T-helper 2 cell treated with Interferon-gamma antibody and Interleukin-4, amounts not matched to agents 5 μg/mL and 100 μg/mL, for 36 hours (primary cell): ENCODE data around the gene PHKA1.
"Not testable (repeated sequence)": the region's sequence is repeated elsewhere in the genome, so short reads cannot be mapped to it uniquely, and the experiment has no call there.

Experiments used
- DNase-seq: peaks from one replicate; pipeline ENCODE4 v3.0.0; 2021; ENCODE audit warnings: low spot score
- H3K27ac Mint-ChIP-seq: one replicate; pipeline ENCODE4 v1.8.0; 2021; ENCODE audit warnings: mild to moderate bottlenecking, mixed read lengths
- H3K27me3 Mint-ChIP-seq: one replicate; pipeline ENCODE4 v1.8.0; 2021; ENCODE audit warnings: low read depth, mixed read lengths
- H3K36me3 Mint-ChIP-seq: one replicate; pipeline ENCODE4 v1.8.0; 2021; ENCODE audit warnings: low read depth, mixed read lengths
- H3K4me1 Mint-ChIP-seq: one replicate; pipeline ENCODE4 v1.8.0; 2021; ENCODE audit warnings: low read depth, mixed read lengths
- H3K4me3 Mint-ChIP-seq: one replicate; pipeline ENCODE4 v1.8.0; 2022; ENCODE audit warnings: mild to moderate bottlenecking, moderate library complexity, mixed read lengths
- H3K9me3 Mint-ChIP-seq: one replicate; pipeline ENCODE4 v1.8.0; 2021; ENCODE audit warnings: mixed read lengths

PHKA1 gene

DNA sequence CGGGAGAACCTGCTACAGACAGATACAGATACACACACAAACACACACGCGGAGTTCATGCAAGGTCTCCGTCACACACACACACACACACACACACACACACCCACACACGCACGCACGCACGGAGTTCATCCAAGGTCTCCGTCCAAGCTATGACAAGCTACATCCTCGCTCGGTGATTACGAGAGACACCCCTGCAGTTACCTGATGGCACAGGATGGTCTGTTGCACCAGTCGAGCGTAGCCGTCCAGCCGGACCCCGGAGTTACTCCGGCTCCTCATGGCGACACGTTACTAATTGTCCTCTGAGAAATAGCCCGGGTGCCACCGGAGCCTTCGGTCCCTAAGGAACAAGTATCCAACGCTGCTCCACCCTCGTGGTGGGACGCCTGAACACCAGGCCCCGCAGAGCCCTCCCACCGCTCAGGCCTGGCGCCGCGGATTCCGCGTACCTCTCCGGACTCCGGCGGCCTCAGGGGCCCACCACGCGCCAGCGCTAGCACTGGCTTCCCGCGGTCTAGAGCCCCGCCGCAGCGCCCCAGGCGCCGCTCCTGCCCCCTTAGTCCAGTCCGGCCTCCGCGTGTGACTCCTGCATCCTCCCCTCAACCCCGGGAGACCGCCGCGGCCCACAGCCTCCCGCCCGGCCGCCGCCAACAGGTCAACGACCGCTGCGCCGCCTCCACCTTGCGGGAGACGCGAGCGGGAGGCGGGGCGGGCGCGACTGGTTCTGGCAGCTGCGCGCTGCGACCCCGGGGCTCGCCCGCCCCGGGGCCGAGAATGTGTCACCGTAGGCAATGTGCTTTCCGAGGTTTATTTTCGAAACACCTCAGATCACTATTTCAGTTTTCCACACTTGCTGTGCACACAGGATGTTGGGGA, at the start of gene PHKA1:
Gene PHKA1, minus strand, starts transcription at position 708 of the 879 bp plus-strand sequence. Its CDS starts 426 bp downstream, at position 282.
- not testable (repeated sequence) for H3K9me3 Mint-ChIP-seq, H3K36me3 Mint-ChIP-seq, H3K27me3 Mint-ChIP-seq
- DNase-seq = peak; percentile 66
- peak within 1 kb of the TSS; percentile 31 for H3K27ac Mint-ChIP-seq
- H3K4me3 Mint-ChIP-seq = peak within 1 kb of the TSS; percentile 83
- peaks cover 14% of the 10 kb centered on the region for H3K4me1 Mint-ChIP-seq

DNA sequence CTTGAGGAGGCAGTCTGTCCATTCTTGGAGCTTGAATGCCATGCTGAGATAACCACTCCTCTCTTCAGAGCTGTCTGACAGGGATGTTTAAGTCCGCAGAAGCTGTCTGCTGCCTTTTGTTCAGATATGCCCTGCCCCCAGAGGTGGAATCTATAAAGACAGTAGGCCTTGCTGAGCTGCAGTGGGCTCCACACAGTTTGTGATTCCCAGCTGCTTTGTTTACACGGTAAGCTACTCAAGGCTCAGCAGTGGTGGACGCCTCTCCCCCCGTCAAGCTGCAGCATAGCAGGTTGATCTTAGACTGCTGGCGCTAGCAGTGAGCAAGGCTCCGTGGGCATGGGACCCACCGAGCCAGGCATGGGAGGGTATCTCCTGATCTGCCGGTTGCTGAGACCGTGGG, 46.3 kb upstream of the PHKA1 start:
- H3K27me3 Mint-ChIP-seq, H3K4me3 Mint-ChIP-seq, DNase-seq, H3K4me1 Mint-ChIP-seq, H3K36me3 Mint-ChIP-seq, H3K9me3 Mint-ChIP-seq, H3K27ac Mint-ChIP-seq: not testable (repeated sequence)

DNA sequence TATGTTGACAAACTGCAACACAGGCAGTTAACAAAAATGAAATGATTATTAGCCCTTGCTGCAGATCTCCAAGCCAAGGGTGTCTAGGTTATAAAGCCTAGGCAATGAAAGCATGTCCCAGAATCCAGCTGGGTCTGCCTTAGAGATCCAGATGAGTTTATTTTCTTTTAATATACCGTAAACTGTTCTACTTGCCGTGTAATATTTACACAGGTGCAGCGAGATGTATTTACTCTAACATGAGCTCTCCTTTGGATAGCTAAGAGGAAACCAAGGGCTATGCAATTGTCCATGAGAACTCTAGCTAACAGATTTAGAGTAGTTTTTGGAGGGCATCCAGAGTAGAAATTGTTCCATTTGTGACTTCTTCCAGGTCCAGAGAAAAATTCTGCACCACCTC, 34.4 kb upstream of the PHKA1 start:
- not testable (repeated sequence) for H3K36me3 Mint-ChIP-seq, H3K4me1 Mint-ChIP-seq, H3K4me3 Mint-ChIP-seq, H3K27ac Mint-ChIP-seq, DNase-seq, H3K9me3 Mint-ChIP-seq, H3K27me3 Mint-ChIP-seq

- H3K4me1 Mint-ChIP-seq, H3K27me3 Mint-ChIP-seq, DNase-seq, H3K36me3 Mint-ChIP-seq, H3K4me3 Mint-ChIP-seq, H3K9me3 Mint-ChIP-seq, H3K27ac Mint-ChIP-seq: not testable (repeated sequence)
These were observed 31.4 kb upstream of the PHKA1 start for GRCh38 chrX:72745546-72745945.

- DNase-seq = no peak
- H3K4me1 Mint-ChIP-seq = no peaks in the 10 kb centered on the region
- no peak overlapping the region for H3K4me3 Mint-ChIP-seq
- H3K27me3 Mint-ChIP-seq = peaks cover 21% of the 10 kb centered on the region
- H3K36me3 Mint-ChIP-seq = no peaks in the 10 kb centered on the region
- no peaks in the 10 kb centered on the region for H3K9me3 Mint-ChIP-seq
- no peak overlapping the region for H3K27ac Mint-ChIP-seq
These were observed 21.5 kb upstream of the PHKA1 start for GRCh38 chrX:72735561-72735960.

GRCh38 chrX:72733636-72734035, 19.5 kb upstream of the PHKA1 start:
- DNase-seq, H3K9me3 Mint-ChIP-seq, H3K4me3 Mint-ChIP-seq, H3K4me1 Mint-ChIP-seq, H3K27ac Mint-ChIP-seq, H3K36me3 Mint-ChIP-seq: not testable (repeated sequence)
- H3K27me3 Mint-ChIP-seq = peaks cover 21% of the 10 kb centered on the region

GRCh38 chrX:72727846-72728245, 13.7 kb upstream of the PHKA1 start:
- DNase-seq = no peak
- H3K36me3 Mint-ChIP-seq = no peaks in the 10 kb centered on the region
- H3K4me3 Mint-ChIP-seq = no peak overlapping the region
- H3K27me3 Mint-ChIP-seq = peaks cover 12% of the 10 kb centered on the region
- H3K4me1 Mint-ChIP-seq = no peaks in the 10 kb centered on the region
- no peak overlapping the region for H3K27ac Mint-ChIP-seq
- H3K9me3 Mint-ChIP-seq = no peaks in the 10 kb centered on the region

GRCh38 chrX:72716766-72717165, 2.7 kb upstream of the PHKA1 start:
- no peak overlapping the region for H3K4me3 Mint-ChIP-seq
- H3K9me3 Mint-ChIP-seq = no peaks in the 10 kb centered on the region
- peaks cover 2% of the 10 kb centered on the region for H3K27me3 Mint-ChIP-seq
- no peak overlapping the region for H3K27ac Mint-ChIP-seq
- peaks cover 14% of the 10 kb centered on the region for H3K4me1 Mint-ChIP-seq
- peaks cover 1% of the 10 kb centered on the region for H3K36me3 Mint-ChIP-seq
- no peak for DNase-seq

DNA sequence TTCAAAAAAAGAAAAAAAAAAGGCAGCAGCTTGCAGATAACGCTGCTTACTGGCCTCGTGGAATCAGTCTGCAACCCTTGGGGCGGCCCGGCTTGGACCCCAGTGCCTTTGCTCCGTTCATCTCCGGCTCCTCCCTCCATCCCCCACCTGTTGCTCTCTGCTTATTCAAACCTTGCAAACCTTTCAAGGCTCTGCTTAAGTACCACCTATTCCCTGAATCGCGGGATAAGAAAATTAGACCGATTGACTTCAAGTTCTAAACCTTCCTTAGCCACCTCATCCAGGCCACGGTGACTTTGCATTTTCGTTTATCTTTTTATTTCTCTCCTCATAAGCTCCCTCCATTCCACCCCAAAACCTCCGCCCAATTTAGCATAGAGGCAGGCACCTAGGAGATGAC, 1.4 kb upstream of the PHKA1 start:
- H3K9me3 Mint-ChIP-seq = no peaks in the 10 kb centered on the region
- peaks cover 14% of the 10 kb centered on the region for H3K4me1 Mint-ChIP-seq
- H3K27me3 Mint-ChIP-seq = peaks cover 2% of the 10 kb centered on the region
- no peak overlapping the region for H3K4me3 Mint-ChIP-seq
- H3K27ac Mint-ChIP-seq = no peak overlapping the region
- peaks cover 1% of the 10 kb centered on the region for H3K36me3 Mint-ChIP-seq
- no peak for DNase-seq

DNA sequence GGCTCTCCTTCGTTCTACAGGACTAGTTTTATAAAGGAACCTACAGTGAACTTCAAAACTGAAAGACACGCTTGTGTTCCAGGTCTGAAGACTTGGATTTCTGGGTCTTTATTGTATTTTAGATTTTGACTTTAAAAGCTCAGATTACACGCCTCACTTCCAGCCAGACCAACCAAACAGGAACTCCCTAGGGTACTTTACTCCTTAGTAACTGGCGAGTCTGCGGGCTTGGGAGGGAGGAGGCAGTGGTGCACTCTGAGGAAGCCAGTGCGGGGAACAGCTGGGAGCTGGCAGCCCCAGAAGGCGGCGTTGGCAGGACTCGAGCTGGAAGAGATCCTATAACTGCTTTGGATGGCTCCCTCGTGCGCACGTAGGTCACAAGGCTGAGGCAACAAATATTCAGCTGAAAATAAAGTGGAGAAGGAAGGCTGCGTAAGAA, 391 bp upstream of the PHKA1 start:
- H3K36me3 Mint-ChIP-seq = peaks cover 1% of the 10 kb centered on the region
- H3K27ac Mint-ChIP-seq = peak overlapping the region; percentile 31
- no peaks in the 10 kb centered on the region for H3K9me3 Mint-ChIP-seq
- H3K4me1 Mint-ChIP-seq = peaks cover 14% of the 10 kb centered on the region
- H3K4me3 Mint-ChIP-seq = peak overlapping the region; percentile 76
- H3K27me3 Mint-ChIP-seq = peaks cover 2% of the 10 kb centered on the region
- peak; percentile 3 for DNase-seq

- no peak for DNase-seq
- Mint-ChIP-seq H3K9me3 (no peaks in the 10 kb centered on the region), H3K27me3 (peaks cover 2% of the 10 kb centered on the region), H3K27ac (no peak overlapping the region), H3K4me3 (peak overlapping the region; percentile 83), H3K4me1 (peaks cover 14% of the 10 kb centered on the region), H3K36me3 (peaks cover 1% of the 10 kb centered on the region)
These were observed 976 bp downstream of the PHKA1 start for GRCh38 chrX:72713130-72713529.

DNA sequence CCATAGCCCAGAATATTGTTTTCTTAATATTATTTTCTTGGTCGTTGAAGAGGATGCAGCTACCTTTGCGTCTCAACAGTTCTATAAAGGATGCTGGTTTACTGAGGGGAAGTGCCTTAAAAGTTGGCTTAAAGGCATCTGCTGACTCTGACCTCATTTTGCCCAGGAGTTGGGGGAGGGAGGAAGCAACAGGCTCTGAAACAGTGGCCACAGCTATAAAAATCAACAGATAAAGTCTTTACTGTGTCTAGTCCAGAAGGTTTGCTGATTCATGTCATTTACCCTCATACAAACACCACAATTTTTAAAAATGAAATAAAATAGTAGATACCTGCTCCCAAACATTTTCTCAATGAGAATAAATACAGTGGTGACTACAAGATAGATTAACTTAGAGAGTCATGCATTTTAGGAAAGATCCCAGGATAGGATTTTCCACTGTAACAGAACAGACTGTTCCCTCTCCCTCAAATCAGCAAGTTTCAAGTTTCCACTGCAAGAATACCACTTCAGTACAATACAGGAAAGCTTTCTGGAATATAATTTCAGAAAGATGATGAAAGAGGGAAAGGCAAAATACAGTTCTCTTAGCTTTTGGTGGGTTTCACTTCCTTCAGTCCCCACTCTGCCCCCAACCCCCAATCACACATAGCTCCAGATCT, 1.9 kb downstream of the PHKA1 start:
- Mint-ChIP-seq H3K36me3 (peaks cover 1% of the 10 kb centered on the region), H3K4me3 (no peak overlapping the region), H3K27ac (no peak overlapping the region), H3K4me1 (peaks cover 14% of the 10 kb centered on the region), H3K27me3 (peaks cover 2% of the 10 kb centered on the region), H3K9me3 (no peaks in the 10 kb centered on the region)
- DNase-seq = no peak

- Mint-ChIP-seq H3K27ac (no peak overlapping the region), H3K4me1 (no peaks in the 10 kb centered on the region), H3K9me3 (no peaks in the 10 kb centered on the region), H3K4me3 (no peak overlapping the region), H3K27me3 (no peaks in the 10 kb centered on the region), H3K36me3 (no peaks in the 10 kb centered on the region)
- DNase-seq = no peak
These were observed 8.3 kb downstream of the PHKA1 start for GRCh38 chrX:72705814-72706213.

GRCh38 chrX:72705111-72705510, 9.0 kb downstream of the PHKA1 start:
- no peaks in the 10 kb centered on the region for H3K4me1 Mint-ChIP-seq
- H3K4me3 Mint-ChIP-seq = no peak overlapping the region
- no peaks in the 10 kb centered on the region for H3K27me3 Mint-ChIP-seq
- no peaks in the 10 kb centered on the region for H3K9me3 Mint-ChIP-seq
- H3K36me3 Mint-ChIP-seq = no peaks in the 10 kb centered on the region
- no peak for DNase-seq
- H3K27ac Mint-ChIP-seq = no peak overlapping the region
